Stimulated activated CD8-positive, alpha-beta memory T cell treated with anti-CD3 and anti-CD28 coated beads, Interleukin-7, amount 100 ng/mL, for 4 hours (primary cell): ENCODE measurements around the gene EVI5.

Experiments
- DNase-seq, 2 donors: peaks; one replicate each; pipeline ENCODE4 v3.0.0-alpha.2; 2020; ENCODE audit warnings: low read depth in 2 of 2

Gene EVI5

DNA sequence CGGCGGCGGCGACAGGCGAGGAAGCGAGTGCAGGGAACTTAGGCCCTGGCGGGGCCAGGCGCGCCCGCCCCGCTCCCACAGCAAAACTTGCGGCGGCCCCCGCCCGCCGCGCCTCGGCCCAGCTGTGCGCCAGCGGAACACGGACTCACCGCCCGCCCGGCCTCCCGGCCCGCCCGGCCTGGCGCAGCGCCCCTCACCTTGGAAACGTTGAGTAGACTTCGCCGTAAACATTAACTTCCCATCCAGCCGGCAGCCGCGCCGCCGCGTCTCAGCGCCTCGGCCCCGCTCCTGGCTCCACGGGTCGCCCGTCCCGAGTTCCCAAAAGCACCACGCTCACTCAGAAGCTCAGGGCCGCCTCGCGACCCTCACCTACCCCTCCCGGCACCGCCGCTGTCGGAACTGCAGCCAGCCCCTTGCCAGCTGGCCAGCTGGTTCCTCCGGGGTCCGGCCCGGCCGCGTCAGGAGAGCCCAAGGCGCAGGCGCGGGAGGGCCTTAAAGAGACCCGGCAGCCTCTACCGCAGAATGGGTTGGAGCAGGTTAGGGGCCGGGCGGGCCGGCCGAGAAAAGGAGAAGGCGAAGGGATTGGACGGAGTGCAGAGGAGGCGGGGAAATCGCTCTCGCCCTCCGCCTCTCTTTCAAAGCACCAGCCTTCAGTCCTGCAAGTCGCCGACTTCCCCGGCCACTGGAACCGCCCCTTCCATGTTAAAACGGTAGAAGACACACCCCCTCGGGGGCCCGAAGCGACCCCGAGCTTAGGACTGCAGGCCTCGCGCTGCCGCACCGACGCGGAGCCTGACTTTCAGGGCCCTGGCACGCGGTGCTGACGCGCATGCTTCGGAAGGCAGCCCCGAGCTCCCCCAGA, at the start of gene EVI5:
Gene EVI5, minus strand, starts transcription at position 470 of the 862 bp plus-strand sequence. CDS start 48,562 bp downstream, outside the sequence.
- peak; percentile 12 to 55 for DNase-seq

DNA sequence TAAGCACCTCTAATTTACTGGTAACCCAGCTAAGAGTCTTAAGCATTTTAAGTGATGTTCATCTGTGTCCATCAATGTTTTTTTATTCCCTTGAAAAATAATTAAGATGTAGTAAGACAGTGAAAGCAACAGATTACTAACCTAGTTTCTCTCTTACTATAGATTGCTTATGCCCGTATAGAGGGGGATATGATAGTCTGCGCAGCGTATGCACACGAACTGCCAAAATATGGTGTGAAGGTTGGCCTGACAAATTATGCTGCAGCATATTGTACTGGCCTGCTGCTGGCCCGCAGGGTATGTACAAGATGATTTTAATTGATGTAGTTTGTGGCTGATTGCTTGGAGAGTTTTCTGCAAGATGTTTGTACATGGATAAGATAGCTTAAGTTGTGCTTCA, 49.7 kb upstream of the EVI5 start:
- DNase-seq, result no peak

DNA sequence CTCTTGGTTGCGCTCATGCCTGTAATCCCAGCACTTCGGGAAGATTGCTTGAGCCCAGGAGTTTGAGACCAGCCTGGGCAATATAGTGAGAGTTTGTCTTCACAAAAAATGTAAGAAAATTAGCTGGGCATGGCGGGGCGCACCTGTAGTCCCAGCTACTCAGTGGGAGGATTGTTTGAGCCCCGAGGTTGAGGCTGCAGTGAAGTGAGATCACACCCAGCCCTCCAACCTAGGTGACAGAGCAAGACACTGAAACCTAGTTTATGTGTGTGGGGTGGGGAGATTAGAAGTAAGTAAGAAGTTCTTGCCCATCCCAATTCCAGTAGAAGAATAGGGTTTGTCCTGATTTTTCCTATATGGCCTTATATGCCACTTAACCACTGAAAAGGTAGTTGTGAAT, 48.9 kb upstream of the EVI5 start:
- DNase-seq, result no peak

DNA sequence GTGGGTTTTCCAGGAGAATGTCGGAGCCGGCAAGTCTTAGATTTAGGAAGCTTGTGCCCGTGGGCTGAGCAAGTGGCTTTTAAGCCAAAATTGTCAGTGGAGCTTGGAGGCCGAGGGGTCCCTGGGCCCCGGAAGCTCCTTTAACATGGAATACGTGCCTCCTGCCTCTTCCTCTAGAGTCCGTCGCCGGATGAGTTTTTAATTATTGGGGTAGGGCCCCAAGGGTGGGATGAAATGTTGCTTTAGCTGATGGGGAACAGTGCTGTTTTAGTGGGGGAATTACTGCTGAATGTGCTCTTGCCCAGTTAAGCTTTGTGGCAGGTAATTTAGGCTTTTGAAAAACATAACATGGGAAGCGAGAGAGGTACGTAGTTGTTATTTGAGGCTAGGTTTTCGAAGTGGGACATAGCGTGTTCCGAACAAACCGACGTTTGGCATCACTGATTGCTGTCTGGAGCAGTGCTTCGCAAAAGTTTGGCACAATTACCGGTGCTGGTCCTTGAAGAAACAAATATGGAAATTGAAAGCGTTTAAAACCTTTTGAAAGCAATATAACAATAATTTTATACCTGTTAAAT, 47.7 kb upstream of the EVI5 start:
- DNase-seq, result no peak

DNA sequence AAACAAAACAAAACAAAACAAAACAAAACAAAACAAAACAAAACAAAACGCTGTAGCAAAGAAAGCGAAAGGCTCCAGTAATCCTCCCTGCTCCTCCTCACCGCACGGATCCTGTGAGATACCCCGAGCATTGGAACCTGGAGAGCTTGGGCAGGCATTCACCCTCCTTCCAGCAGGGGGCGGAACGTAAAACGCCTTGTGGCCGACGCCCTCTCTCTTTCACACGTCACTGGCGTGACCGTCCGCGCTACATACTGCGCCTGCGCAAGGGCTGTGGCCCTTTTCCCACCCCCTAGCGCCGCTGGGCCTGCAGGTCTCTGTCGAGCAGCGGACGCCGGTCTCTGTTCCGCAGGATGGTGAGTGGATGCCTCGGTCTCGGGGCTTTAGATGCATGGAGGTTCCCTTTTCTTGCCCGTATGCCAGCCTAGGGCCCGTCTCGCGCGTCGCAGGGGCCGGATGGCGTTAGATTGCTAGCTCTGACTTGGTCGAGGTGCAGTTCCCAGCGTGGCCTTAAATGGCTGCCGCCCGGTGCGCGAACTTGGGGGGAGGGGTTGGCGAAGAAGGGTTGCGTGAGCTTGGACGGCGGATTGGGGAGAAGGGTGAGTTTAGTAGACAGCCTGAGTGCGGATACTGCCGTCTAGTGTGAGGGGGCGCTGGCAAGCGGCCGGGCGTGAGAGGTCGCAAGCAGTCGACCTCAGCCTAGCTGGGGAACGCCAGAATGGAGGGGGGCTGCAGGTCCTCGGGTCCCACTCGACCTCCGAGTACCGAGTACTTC, 47.0 kb upstream of the EVI5 start, which contains the start of gene RPL5:
Gene RPL5, plus strand, starts transcription at position 279 of the 775 bp plus-strand sequence. Its CDS starts 75 bp downstream, at position 354.
- DNase-seq, result peak; percentile 94 to 95

DNA sequence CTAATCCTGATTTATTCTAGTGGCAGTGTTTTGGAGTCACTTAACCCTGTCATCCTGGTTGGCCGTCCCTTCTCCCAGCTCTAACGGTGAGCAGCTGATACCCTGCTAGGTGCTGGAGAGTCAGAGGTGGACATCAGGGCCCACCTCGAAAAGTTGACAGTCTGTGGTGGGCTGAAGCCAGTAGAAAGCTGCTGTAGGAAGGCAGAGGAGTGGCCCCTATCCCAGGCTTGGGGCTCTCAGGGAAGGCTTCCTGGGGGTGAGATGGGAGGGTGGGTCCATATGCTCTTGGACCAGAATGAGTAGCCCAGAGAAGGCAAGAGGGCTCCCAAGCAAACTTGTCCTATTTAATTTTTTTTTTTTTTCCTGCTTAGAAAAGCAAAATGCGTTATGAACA, 46.5 kb upstream of the EVI5 start:
- no peak for DNase-seq

DNA sequence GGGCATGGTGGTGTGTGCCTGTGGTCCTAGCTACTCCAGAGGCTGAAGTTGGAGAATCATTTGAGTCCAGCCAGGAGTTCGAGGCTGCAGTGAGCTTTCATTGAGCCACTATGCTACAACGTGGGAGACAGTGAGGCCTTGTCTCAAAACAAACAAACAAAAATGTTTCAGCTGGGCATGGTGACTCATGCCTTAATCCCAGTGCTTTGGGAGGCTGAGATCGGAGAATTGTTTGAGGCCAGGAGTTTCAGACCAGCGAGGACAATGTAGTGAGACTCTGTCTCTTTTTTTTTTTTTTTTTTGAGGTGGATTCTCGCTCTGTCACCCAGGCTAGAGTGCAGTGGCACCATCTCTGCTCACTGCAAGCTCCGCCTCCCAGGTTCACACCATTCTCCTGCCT, 41.9 kb upstream of the EVI5 start:
- DNase-seq, result no peak

DNA sequence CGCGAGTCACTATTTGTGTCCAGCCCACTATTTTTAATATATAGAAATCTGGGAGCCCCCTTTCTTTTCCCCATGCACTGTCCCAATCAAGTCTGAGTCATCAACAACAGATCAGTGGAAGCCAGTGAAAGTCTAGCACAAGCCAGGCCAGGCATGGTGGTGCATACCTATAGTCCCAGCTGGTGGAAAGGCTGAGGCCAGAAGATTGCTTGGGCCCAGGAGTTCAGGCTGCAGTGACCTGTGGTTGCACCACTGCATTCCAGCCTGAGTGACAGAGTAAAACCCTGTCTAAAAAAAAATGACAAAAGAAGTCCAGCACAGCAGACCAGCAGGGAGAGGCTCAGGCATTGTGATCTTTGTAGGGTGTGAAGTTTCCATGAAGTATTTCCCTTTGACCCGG, 38.0 kb upstream of the EVI5 start:
- DNase-seq, result no peak

DNA sequence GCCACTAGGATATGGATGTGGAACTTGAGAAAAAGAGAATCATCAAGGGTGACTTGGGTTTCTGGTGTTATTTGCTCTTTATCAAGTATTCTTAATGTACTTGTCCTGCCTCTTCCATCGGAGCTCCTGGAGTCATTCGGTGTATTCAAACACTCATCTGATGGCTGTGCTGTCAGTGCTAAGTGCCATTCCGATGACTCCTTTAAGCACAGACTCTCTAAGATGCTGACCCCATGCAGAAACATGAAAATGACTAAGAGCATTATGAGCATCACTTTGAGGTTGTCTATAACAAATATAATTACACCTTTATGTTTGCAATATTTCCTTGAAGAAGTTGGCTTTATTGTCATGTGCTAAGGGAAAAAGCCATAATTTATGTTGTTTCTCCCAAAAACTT, 35.6 kb upstream of the EVI5 start:
- no peak for DNase-seq

DNA sequence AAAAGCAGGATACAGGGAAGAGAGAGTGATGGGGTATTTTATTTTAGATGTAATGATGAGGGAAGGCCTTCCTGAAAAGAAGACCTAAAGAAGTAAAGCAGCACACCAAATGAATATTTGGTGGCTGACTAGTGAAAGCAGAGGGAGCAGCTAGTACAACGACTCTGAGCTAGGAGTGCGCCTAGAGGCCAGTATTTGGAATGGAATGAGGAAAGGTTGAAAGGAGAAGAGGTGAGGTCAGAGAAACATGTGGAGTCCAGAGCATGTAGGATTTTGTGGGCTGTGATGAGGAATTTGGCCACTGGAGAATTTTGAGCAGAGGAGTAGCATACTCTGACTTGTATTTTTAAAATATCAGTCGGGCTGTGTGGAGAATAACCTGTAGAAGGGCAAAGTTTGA, 35.1 kb upstream of the EVI5 start:
- no peak for DNase-seq

DNA sequence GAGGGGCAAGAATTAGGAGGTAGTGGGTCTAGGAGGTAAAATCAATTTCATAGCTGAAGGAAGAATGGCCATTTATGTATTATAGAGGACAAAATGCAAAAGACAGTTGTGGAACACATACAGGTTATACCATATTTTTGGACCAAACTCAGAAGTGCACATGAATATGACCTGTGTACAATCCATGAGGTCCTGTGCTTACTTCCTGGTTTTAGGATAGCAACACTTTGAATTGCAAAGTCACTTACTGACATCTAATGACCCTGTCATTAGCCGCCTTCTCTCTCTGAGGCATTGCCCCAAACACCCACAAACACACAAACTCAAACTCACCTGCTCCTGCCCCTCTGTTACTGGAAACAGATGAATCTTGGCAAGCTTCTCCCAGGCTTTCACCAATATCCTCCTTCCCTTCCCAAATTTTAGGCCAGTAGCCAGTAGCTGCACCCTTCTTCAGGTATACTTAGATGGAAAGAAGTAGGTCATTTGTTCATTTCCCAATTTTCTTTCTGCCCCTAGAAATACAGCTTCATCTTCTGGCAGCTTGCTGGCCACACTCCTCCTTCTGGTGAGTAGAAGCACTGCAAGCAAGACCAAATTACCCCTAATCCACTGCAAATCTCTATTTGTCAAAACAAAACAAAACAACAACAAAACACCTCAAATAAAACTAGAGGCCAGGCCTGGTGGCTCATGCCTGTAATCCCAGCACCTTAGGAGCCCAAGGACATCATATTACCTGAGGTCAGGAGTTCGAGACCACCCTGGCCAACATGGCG, 33.3 kb upstream of the EVI5 start:
- DNase-seq, result no peak

DNA sequence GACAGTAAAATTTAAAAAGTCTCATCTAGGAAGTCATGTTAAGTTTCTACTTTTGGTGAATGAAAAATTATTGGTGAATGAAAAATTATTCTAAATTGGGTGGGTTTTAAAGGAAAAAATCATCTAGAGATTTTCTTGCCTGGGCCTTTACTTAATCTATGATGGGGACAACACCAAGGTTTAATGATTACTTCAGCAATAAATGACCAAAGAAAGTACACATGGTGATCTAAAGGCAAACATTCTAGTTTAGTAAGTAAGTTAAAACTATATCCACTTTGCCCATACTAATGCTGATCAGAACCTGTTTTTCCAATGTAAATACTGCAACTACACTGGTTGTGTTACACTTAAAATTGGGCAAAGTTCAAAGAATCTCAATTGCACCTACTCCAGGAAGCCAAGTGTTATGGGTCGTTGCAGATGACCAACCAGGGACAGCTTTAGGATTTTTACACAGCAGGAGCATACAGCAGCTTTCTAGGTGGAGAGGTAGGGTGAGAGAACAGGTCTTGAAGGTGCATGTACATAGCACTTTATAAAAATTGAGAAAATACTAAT, 32.3 kb upstream of the EVI5 start:
- no peak for DNase-seq

DNA sequence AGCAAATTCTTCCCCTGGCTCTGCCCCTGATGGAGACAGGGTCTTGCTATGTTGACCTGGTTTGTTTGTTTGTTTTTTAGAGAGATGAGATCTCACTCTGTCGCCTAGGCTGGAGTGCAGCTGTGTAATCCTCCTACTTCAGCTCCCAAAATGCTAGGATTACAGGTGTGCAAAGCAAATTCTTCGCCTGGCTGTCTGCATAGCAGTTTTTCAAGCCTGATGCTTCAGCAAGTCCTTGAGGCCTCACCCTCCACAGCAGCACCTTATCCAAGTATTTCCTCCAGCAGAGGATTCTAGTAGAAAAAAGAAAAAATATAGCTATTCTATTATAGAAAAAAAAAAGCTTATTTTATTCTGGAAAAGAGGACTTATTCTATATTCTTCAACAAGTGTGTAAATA, 31.8 kb upstream of the EVI5 start:
- DNase-seq, result no peak

DNA sequence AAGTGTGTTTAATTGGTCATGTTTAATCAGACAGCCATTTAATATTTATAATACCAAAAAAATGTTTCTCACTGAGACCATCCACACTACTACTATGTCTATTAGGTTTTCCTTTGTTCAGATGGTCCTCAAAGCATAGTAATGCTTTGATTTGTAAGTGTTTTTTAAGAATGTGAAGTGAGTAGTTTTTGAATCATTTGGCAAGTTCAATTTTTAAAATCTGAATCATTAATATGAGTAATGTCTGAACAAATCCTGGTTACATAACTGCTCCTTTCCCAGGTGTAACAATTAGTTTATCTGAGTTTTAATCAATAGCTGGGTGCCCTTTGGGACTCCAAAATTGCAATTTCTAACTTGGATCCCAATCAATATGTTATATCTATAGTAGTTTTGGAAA, 23.5 kb upstream of the EVI5 start:
- DNase-seq, result no peak

DNA sequence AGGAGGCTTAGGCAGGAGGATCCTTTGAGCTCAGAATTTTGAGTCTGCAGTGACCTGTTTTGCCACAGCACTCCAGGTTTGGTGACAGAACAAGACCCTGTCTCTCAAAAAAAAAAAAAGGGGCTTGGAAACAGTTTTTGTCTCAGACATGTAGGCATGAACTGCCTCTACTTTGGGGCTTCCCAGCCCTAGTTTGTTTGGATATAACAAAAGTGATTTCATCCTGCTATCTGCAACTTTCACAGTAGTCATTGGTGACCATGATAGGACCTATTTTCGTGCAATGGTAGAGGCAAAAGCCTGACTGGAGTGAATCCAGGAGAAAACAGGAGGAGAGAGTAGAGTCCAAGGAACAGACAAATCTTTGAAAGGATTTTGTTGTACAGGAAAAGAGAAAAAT, 20.3 kb upstream of the EVI5 start:
- DNase-seq, result no peak

DNA sequence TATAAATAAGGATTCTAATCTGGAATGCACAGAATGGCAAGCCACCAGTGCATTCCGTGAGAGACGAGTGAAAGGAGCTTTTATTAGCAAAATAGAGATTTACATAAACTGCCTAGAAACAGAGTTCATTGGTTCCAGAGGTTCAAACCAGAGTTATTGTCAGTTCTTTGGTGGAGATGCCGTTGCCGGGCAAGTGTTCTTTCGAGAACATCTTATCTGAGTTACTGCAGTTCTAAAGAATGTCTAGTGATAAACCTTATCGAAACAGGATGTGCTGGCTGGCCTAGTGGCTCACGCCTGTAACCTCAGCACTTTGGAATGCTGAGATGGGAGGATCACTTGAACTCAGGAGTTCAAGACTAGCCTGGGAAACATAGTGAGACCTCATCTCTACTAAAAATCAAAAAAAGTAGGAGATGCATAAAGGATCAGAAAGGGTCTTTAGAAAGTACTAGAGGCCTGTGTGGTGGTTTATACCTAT, 19.9 kb upstream of the EVI5 start:
- DNase-seq, result no peak

DNA sequence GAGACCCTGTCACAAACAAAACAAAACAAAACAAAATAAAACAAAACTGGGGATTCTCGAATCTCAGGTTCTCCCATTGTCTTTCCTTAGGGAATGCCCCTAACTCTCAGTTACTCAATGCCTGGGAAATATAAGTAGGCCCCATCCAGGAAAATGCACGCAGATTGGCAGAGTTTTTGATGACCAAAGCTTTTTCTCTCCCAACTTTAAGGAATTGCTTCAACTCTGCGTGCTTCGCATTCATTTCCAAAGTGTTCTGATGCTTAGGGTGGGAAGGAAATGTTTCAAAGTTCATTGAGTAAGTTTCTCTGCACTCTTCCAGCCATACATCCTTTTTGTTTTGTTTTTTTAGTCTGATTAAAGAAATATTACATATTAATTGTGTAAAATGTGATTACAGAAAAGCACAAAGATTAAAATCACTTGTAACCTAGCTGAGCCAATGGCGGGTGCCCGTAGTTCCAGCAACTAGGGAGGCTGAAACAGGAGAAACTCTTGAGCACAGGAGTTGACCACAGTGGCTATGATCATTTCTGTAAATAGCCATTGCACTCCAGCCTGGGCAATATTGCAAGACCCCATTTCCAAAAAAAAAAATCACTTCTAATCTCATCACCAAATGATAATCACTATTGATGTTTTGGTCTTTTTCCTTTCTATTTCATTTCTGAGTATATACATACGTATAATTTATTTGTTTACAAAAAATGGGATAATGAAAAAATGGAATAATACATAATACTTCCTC, 18.4 kb upstream of the EVI5 start:
- no peak for DNase-seq

DNA sequence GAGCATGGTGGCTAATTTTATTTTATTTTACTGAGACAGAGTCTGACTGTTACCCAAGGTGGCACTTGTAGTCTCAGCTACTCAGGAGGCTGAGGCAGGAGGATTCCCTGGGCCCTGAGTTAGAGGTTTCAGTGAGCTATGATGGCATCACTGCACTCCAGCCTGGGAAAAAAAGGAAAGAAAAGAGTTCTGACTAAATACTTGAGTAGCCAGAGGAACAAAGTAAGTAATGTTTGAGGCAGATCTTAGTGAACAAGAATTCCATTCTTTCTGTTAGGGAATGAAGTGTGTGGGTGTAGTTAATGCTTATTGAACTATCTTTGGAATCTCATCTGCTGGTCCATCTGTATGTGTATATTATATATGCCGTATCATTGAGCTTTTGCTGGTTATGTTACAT, 13.1 kb upstream of the EVI5 start:
- DNase-seq, result no peak

DNA sequence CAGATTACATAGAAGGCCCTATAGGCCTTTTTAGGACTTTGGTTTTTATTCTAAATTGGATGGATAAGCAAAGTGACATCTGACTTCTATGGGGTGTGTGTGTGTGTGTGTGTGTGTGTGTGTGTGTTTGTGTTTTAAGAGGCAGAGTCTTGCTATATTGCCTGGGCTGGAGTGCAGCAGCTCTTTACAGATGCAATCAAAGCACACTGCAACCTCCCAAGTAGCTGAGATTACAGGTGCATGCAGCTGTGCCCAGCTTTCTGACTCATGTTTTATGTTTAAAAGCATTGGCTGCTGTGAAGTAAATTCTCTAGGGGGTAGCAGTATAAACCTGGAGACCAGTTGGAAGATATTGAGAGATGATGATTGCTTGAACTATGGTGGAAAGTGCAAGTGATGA, 12.4 kb upstream of the EVI5 start:
- no peak for DNase-seq

DNA sequence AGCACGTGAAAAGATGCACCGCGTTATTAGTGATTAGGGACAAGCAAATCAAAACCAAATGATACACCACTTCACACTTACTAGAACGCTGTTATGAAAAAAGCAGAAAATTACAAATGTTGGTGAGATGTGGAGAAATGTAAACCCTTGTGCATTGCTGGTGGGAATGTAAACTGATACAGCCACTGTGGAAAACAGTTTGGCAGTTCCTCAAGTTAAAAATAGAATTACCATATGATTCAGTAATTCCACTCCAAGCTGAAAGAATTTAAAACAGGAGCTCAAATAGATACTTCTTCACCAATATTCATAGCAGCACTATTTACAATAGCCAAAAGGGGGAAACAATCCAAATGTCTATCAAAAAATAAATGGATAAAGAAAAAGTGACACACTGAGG, 10.3 kb upstream of the EVI5 start:
- no peak for DNase-seq

DNA sequence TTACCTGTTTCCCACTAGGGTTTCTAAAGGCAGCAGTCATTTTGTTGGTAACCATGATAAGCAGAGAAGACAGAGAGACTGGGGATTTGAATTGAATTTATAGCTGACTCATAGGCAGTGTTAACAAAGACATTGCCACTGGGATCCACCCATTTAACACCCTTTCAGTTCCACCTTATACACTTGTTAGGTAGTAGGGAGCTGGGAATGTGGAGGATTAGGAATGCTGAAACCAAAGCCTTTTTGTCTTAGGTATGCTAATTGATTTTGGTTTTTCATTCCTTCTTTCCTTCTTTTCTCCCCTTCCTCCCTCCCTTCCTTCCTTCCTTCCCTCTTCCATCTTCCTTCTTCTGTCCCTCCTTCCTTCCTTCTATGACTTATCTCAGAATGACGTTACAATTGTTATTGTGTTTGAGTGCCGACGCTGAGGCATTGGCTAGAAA, 7.5 kb upstream of the EVI5 start:
- no peak for DNase-seq
